ENCODE results near the gene SMURF1. TPM values are rescaled to one million over a fixed set of nuclear protein-coding genes. Genes with fewer than 3 reads are reported as not detected.

The SMURF1 gene
- total and polyA plus RNA-seq, 2 donors (not counting 1 experiment from before 2014, with no cell fraction given): 17.2 to 18.7 TPM

GRCh38 chr7:98985406-98985805, 158.5 kb downstream of the SMURF1 start:
- H2AFZ ChIP-seq (ENCODE audit: low read length): no peak overlapping the region
- H3K9me3 ChIP-seq (ENCODE audit: control insufficient read depth, insufficient read depth, low read depth, low read length): no peaks in the 10 kb centered on the region
- H4K20me1 ChIP-seq (ENCODE audit: control insufficient read depth, extremely low read depth, insufficient read depth, low read length): no peaks in the 10 kb centered on the region
- no peak overlapping the region for H3K27ac ChIP-seq (ENCODE audit: insufficient read depth, low read length)
- no peak for DNase-seq (ENCODE audit: low read depth in 2 of 2)
- no peaks in the 10 kb centered on the region for H3K27me3 ChIP-seq (ENCODE audit: control insufficient read depth, insufficient read depth, low read length)
- no peaks in the 10 kb centered on the region for H3K4me1 ChIP-seq (ENCODE audit: control insufficient read depth, extremely low read depth, insufficient read depth, low read length)
- no peak overlapping the region for H3K4me3 ChIP-seq (replicated peaks in 1 of 4; ENCODE audit: control extremely low read depth in 1 of 4, insufficient read depth in 1 of 4, low read depth in 3 of 4, low read length in 4 of 4)
- no peak overlapping the region for H3K4me2 ChIP-seq (ENCODE audit: extremely low read depth, insufficient read depth, low read length)
- peaks cover 27% of the 10 kb centered on the region for H3K36me3 ChIP-seq (ENCODE audit: control insufficient read depth, insufficient read depth, low read length)
- no peaks in the 10 kb centered on the region for H3K79me2 ChIP-seq (ENCODE audit: control insufficient read depth, insufficient read depth, low read length)
- TF ChIP-seq CTCF (conservative IDR thresholded peaks at IDR 0.05 in 1 of 2, IDR thresholded peaks at IDR 0.05 in 1 of 2; ENCODE audit: low read depth in 1 of 2, low read length in 2 of 2): no peak
- TF ChIP-seq EZH2 (IDR thresholded peaks at IDR 0.05; ENCODE audit: low read length, missing control alignments): no peak
- no peak overlapping the region for H3K9ac ChIP-seq (ENCODE audit: insufficient read depth, low read length)

- no peak for DNase-seq (ENCODE audit: low read depth in 2 of 2)
- no peak overlapping the region for H3K4me2 ChIP-seq (ENCODE audit: extremely low read depth, insufficient read depth, low read length)
- no peaks in the 10 kb centered on the region for H3K79me2 ChIP-seq (ENCODE audit: control insufficient read depth, insufficient read depth, low read length)
- no peak overlapping the region for H3K27ac ChIP-seq (ENCODE audit: insufficient read depth, low read length)
- no peak overlapping the region for H3K9ac ChIP-seq (ENCODE audit: insufficient read depth, low read length)
- H4K20me1 ChIP-seq (ENCODE audit: control insufficient read depth, extremely low read depth, insufficient read depth, low read length): no peaks in the 10 kb centered on the region
- no peaks in the 10 kb centered on the region for H3K9me3 ChIP-seq (ENCODE audit: control insufficient read depth, insufficient read depth, low read depth, low read length)
- no peak overlapping the region for H3K4me3 ChIP-seq (replicated peaks in 1 of 4; ENCODE audit: control extremely low read depth in 1 of 4, insufficient read depth in 1 of 4, low read depth in 3 of 4, low read length in 4 of 4)
- no peaks in the 10 kb centered on the region for H3K27me3 ChIP-seq (ENCODE audit: control insufficient read depth, insufficient read depth, low read length)
- no peak for TF ChIP-seq CTCF (conservative IDR thresholded peaks at IDR 0.05 in 1 of 2, IDR thresholded peaks at IDR 0.05 in 1 of 2; ENCODE audit: low read depth in 1 of 2, low read length in 2 of 2)
- TF ChIP-seq EZH2 (IDR thresholded peaks at IDR 0.05; ENCODE audit: low read length, missing control alignments): no peak
- no peaks in the 10 kb centered on the region for H3K4me1 ChIP-seq (ENCODE audit: control insufficient read depth, extremely low read depth, insufficient read depth, low read length)
- peaks cover 23% of the 10 kb centered on the region for H3K36me3 ChIP-seq (ENCODE audit: control insufficient read depth, insufficient read depth, low read length)
- H2AFZ ChIP-seq (ENCODE audit: low read length): no peak overlapping the region
These were observed 159.8 kb downstream of the SMURF1 start for GRCh38 chr7:98984126-98984525.

GRCh38 chr7:98982686-98983085, 161.2 kb downstream of the SMURF1 start:
- Histone ChIP-seq H3K27me3 (ENCODE audit: control insufficient read depth, insufficient read depth, low read length) (no peaks in the 10 kb centered on the region), H3K27ac (ENCODE audit: insufficient read depth, low read length) (no peak overlapping the region), H3K79me2 (ENCODE audit: control insufficient read depth, insufficient read depth, low read length) (no peaks in the 10 kb centered on the region), H3K9ac (ENCODE audit: insufficient read depth, low read length) (no peak overlapping the region), H4K20me1 (ENCODE audit: control insufficient read depth, extremely low read depth, insufficient read depth, low read length) (no peaks in the 10 kb centered on the region), H3K9me3 (ENCODE audit: control insufficient read depth, insufficient read depth, low read depth, low read length) (no peaks in the 10 kb centered on the region), H3K4me3 (replicated peaks in 1 of 4; ENCODE audit: control extremely low read depth in 1 of 4, insufficient read depth in 1 of 4, low read depth in 3 of 4, low read length in 4 of 4) (no peak overlapping the region), H2AFZ (ENCODE audit: low read length) (no peak overlapping the region), H3K4me1 (ENCODE audit: control insufficient read depth, extremely low read depth, insufficient read depth, low read length) (no peaks in the 10 kb centered on the region), H3K36me3 (ENCODE audit: control insufficient read depth, insufficient read depth, low read length) (peaks cover 21% of the 10 kb centered on the region), H3K4me2 (ENCODE audit: extremely low read depth, insufficient read depth, low read length) (no peak overlapping the region)
- no peak for DNase-seq (ENCODE audit: low read depth in 2 of 2)
- no peak for TF ChIP-seq EZH2 (IDR thresholded peaks at IDR 0.05; ENCODE audit: low read length, missing control alignments)
- TF ChIP-seq CTCF (conservative IDR thresholded peaks at IDR 0.05 in 1 of 2, IDR thresholded peaks at IDR 0.05 in 1 of 2; ENCODE audit: low read depth in 1 of 2, low read length in 2 of 2): no peak
